GM21447 (cell line): ENCODE results near the gene USP10.

Source experiments
- ATAC-seq: cut with Tn5 transposase; IDR thresholded peaks from one replicate; pipeline ENCODE4 v1.9.1; 2021; ENCODE audit not compliant: unreplicated experiment

USP10 gene

DNA sequence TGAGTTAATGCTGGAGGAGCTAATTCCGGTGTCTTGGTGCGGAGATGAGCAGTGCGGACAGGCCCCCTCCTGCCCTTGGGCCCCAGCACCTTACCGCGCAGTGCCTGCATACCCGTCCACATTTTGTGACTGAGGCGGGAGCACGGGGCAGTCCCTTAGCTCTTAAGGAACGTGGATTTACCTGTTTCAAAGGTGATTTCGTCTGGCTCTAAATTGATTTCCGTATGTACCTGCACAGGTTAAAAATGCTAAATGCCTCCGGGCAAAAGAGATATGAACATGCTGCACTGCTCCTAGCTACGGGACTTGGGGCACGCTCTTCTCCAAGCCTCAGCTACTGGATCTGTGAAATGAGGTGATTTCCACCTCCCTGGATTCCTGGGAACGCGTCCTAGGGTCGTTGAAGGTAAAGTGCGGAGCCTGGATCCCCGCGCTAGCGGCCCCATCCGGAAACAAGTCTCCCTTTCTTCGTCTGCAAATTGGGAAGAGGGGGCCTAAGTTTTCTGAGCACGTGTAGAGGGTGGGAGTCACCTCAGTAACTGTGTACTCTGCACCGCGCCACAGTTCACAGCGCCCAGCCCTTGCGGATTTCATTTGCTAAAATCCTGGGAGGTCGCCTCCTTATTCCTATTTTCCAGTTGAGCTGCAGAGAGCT, 119.3 kb downstream of the USP10 start:
- no peak for ATAC-seq

DNA sequence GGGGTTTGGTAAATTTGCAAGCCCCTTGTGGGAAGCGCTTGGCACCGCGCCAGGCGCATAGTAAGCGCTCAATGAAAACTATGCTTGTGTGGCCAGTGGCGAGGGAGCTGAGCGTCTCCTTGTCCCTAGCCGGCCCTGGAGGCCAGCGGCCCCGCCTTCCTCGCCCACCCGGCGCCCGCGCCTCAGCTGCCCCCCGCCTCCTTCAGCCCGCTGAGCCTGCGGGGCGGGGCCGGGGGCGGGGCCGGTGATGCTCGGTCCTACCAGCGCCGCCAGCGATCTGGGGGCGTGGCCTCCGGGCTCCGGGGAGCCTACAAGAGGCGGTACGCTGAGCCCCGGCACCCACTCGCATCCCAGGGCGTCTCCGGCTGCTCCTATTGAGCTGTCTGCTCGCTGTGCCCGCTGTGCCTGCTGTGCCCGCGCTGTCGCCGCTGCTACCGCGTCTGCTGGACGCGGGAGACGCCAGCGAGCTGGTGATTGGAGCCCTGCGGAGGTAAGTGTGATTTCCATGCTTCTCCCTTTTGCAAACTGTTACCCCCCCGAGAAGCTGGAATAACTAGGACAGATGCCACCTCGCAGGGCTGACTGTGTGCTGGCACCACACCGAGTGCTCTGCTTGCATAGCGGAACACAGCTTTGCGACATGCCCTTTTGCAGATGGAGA, 120.0 kb downstream of the USP10 start, which contains the start of gene CRISPLD2:
CRISPLD2 (plus strand) TSS at position 342 of the 661 bp plus-strand sequence. CDS start 18,511 bp downstream, outside the sequence.
- ATAC-seq = no peak

DNA sequence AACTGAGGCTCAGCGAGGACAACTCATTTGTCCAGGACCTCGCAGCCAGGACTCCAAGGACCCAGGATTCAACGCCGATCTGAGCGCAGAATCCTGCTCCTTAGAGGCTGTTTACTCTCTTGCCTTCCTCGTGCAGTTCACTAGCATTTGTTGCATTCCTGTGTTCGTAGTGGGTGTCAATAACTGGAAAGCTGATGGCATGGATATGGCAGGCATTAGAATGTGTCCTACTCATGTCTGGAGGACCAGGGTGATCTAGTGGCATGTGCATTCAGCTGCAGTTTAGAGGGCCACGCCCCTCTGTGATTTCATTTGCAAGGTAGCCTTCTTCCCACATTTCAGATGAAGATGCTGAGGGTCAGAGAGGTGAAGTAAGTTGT, 120.5 kb downstream of the USP10 start:
- ATAC-seq = no peak

DNA sequence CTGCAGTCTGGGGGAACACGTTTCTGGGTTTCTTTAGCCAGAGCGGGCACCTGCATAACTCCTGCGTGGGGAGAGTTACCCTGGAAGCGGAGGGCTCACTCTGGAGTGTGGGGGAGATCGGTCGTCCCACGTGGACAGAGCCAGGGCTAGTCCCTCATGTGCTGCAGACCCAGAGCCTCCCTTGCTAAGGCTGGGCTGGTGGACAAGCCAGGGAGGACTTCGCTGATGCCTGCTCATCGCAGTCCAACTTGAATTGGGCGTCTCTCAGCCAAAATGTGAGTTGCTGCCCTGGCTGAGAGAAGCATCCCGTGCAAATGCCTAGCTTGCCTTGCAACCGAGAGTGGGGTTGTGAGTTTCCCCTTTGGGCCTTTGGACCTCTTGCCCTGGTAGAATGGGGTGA, 121.0 kb downstream of the USP10 start:
- no peak for ATAC-seq

DNA sequence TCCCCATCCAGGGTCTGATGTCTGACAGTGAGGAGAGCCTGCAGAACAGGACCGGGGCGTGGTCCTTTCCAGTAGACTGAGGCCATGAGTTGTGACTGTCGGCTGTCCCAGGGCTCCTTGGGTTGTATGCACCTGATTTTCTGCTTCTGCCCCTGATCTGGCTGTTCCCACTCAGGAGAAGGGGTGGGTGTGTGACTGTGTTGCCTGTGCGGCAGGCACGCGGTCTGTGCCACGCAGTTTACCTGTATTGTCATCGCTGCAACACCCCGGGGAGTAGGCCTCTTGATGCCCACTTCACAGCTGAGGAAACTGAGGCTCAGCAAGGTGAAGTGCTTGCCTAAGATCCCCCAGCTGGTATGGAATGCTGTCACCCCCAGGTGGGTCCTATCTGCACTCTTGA, 121.4 kb downstream of the USP10 start:
- ATAC-seq = no peak

DNA sequence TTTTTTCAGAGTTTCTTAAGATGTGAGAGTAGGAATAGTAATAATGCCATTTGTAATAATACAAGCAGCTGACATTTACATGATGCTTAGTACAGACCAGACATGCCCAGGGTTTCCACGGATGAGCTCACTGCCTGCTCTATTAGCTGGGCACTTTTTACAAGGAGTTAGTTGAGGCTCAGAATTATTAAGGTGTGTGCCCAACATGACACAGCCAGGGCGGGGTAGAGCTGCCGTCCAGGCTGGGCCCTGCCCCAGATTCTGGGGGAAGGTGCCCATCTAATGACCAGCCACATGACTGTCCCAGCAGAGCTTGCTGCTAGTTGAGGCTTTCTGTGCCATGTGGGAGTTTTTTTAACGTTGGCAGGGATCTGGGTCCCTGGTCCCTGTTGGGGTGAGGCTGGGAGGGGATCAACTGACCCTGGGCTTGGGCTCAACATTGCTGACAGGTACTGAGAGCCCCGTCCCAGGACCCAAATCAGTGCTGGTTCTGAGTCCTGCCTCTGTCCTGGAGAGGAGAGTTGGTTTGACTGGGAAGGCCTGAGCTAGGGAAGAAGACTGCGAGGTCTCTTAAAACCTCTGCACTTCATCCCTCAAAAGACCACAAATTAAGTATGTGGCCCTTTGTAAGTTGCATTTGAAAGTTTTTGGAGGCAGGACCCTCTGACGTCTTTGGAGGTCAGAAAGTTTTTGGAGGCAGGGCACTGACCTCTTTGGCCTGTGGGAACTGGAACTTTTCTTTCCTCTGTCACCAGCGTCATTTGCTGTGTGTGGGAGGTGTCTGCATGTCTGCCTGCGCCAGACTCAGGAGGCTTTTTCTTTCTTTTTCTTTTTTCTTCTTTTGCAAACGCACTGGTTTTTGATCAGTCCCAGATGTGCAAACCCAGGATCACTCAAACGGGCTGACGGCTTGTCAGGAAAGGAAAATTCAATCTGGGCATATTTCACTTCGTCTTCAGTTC, 122.2 kb downstream of the USP10 start:
- ATAC-seq = no peak

DNA sequence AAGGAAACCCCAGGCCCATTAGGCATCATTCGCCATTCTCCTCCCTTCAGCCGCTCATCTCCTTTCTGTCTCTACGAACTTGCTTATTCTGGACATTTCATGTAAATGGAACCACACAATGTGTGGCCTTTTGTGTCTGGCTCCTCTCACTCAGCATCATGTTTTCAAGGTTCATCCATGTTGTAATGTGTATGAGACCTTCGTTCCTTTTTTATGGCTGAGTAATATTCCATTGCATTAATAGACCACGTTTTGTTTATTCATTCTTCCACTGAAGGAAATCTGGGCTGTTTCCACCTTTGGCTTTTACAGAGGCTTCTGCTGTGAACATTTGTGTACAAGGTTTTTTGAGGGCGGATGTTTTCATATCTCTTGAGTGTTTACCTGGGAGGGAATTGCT, 123.2 kb downstream of the USP10 start:
- ATAC-seq = no peak

DNA sequence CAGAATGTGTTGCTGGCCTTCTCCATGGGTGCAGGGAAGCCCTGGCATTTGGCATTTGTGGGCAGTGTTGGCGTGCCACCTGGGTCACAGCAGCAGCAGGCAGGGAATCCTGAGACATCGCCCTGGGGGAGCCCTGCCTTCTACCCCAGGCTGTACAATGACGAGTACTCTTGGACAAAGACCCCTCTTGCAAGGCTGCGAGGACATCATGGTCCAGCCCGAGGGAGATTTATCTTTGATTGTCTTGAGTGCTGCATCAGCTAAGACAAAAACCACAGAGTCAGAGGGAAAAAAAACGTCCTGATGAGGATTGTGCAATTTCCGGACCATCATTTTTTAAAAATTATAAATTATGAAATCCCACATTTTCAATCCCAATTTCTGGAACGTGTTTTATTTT, 123.7 kb downstream of the USP10 start:
- no peak for ATAC-seq

DNA sequence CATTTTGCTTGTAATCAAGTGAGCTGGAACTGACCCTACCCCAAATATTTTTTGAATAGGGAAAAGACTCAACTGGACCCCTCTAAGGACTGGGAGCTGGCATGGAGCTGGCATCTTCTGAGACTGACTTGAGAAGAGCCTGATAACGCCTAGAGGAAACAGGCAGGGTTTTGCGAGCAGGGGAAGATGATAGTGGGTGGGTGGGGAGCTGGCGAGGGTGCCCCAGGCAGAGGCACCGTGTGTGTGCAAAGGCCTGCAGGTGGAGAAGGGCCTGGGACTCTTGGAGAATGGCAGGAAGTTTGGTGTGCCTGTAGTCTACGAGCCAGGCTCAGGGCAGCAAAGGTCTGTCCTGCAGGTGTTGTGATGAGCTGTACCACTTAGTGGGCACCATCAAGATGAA, 124.1 kb downstream of the USP10 start:
- ATAC-seq = no peak

DNA sequence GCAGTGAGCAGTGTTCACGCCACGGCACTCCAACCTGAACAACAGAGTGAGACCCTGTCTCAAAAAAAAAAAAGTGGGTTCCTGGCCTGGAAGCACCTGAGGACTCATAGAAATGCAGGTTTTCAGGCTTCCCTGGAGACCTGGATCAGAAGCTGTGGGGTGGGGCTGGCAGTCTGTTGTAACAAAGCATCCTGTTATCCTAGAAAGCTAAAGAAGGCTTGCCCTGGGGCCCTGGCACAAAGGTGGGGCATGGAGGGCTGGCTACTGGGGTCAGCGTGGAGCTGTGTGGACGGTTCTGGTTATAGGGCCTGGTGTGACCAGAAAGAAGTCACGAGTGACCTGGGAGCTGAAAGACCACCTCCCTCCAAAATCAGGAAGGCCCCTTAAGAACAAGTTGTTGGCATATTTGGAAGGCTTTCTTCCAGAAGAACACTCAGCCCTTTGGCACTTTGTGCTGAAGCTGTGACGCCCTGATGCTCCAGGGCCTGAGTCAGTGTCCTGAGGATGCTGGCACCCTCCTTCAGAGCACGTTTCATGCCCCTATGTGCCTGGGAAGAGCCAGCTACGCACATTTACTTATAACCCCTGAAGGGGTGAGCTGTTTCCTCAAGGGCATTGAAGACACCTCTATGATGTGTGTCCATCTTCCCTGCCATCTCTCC, 126.2 kb downstream of the USP10 start:
- no peak for ATAC-seq

DNA sequence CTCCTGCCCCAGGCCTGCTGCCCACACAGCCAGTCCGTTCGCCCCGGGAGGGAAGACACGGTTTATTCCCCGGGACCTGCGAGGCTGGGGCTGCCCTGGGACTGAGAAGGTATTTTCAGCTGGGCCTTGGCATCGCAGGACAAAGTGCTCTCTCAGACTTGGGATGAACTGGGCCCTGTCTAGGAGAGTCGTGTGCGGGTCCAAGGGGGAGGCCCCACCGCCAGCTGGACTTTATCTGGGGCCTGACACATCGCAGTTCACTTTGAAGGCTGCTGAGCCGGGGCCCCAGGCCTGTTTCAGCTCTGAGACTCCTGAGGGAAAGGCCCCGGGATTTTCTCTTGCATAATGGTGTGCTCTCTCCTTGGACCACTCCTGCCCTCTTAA, 126.8 kb downstream of the USP10 start:
- ATAC-seq = no peak

DNA sequence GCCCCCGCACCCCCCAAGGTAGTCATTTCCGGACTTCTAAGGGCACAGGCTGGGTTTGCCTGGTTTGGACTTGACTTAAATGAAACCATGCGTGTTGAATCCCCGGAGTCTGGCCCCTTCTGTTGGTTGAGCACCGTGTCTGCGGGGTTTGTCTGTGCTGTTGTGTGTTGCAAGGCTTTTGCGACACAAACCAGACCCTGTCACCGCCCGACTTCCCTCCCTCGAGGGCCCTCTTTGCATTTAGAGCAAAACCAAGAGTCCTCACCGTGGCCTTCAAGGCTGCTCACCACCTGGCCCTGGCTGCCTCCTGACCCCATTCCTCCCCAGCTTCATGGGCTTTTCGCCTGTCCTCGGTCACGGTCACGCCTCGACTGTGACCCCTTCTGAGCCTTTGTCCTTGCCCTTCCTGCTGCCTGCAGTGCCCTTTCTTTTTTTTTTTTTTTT, 127.4 kb downstream of the USP10 start:
- no peak for ATAC-seq

DNA sequence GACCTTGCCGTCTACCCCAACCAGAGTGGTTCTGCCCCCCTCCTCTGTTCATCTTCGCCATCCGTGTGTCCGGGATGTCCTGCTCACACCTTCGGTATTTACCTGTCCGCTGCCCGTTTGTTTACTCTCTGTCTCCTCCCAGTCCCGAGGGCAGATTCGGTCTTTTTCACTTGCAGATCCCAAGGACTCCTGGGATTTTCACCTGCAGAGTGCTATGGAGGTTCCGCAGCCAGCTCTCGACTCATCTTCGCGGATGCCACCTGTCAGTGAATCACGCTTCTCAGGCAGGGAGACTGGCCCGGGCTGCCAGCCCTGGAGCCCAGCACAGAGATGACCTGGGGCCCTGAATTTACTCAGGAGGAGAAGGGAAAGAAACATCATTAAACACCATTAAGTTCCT, 128.1 kb downstream of the USP10 start:
- ATAC-seq = no peak

DNA sequence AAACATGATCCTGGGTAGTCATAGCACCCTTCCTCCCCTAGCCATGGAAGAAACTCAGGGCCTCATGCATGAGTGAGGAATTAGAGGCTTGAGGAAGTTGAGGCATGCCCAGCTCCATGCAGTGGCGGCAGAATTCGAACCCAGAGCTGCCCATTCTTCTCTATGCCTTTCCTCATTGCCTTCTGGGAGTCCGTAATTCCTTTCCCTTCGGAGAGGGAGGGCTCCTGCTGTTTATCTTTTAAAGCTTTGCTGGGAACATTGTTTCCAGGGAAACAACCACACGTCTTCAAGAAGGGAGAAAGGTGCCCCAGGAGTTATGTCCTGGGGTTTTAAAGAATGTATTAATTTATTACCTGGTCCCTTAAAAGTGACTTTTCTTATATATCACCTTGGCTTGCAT, 128.5 kb downstream of the USP10 start:
- ATAC-seq = no peak
